ENCODE data around the gene KIF20A.
"Not testable (repeated sequence)": the region's sequence is repeated elsewhere in the genome, so short reads cannot be mapped to it uniquely, and the experiment has no call there.

The KIF20A gene

DNA sequence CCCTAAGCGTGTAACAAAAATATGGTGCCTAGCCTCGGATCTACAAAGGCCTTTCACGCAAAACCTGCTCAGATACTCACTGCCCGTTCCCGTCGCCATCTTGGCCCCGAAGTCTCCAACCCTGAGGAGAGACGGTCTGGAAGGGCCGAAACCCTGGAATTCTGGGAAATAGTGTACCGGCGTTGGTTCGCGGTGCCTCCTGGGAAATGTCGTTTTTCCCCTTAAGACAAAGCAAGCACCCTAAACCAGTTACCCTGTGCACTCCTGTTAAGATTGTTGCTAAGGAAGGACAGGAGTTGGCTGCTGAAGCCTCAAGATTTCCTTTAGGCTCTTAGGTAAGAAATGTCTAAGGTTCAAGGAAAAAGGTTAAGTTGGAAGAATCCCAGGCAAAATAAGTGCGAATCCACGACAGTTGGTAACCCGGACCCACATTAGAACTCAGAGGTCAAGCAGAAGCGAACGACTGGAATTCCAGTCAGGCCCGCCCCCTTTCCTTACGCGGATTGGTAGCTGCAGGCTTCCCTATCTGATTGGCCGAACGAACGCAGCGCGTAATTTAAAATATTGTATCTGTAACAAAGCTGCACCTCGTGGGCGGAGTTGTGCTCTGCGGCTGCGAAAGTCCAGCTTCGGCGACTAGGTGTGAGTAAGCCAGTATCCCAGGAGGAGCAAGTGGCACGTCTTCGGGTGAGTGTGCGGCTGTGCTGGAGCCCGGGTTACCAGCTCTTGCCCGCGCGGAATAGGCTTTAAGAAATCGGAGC is at the start of gene KIF20A, which contains the start of gene BRD8:
Gene KIF20A (plus strand): TSS at position 597 of the 761 bp plus-strand sequence. CDS start 569 bp downstream, outside the sequence.
Gene BRD8 (minus strand): TSS at position 115 of the 761 bp plus-strand sequence. CDS start 16 bp downstream, at position 99.
- DNase-seq (ENCODE audit: insufficient read length, low spot score) (peak; percentile 74), FAIRE-seq (peak; percentile 96)

DNA sequence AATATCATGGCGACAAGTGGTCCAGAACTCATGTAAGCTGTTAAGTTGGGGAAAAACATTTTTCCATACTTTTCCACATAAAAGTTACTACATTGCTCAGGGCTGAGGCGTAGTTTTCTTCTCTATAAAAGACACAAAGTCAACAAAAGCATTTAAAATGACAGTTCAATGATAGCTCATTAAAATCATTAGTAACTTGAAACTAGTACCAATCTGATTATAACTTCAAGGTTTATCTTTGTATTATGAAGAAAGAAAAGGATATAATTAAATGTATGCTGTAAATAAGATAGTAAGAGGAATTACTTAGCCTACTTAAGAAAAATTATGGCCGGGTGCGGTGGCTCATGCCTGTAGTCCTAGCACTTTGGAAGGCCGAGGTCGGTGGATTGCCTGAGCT is 49.6 kb upstream of the KIF20A start:
- FAIRE-seq (no peak), DNase-seq (ENCODE audit: insufficient read length, low spot score) (no peak)

DNA sequence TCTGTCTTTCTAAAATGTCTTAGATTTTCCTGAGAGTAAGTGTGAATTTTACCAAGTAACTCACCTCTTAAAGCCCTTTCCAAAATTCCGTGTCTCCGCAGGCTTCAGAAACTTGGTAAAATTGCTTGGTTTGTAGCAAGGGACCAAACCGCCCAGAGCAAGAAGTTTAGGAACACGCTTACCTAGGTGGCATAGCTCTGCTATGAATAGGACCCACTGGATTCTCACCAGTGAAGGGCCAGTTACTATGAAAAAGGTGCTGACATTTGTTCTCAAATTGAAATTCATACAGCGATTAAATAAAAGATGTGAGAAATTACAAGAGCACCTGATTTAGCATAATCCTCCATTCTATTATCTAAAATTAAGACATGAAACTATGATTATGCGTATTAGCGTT is 46.4 kb upstream of the KIF20A start:
- FAIRE-seq = no peak

DNA sequence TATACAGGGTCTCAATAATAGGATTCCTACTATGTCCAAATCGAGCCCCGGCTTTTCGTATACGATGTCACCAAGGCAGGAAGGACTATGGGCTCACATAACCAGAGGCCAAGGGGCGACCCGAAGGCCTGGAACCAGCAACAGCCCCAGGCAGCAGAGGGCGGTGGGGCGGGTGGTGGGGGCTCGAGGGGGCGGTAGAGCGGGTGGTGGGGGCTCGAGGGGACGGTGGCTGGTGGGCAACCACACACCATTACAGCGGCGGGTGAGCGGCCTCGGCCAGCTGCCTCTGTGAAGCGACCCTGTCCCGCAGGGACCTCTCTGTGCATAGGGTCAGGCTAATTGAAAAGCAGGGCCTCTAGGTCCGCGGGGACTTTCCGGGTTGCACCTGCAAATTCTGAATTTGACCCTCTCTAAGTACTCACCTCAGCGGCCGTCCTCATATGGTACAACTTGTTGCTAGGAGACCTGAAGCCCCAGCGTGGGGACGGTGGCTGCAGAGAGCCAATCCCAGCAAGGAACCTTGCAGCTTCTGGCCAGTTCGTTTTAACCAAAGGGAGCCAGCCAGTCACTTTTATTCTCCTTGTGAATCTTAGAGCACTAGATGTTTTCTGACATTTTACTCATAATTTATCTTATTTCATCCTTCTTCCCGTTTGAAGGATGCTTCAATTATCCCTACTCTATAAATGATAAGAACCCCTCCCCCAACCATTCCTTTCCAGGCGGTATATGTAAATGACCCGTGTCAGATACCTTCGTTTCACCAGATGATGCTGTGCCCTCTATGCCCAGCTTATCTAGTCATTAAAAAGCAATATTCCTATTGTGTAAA is 39.7 kb upstream of the KIF20A start, which contains the start of gene NME5:
Gene NME5 (minus strand): TSS at position 480 of the 832 bp plus-strand sequence. CDS start 648 bp downstream, outside the sequence.
- DNase-seq (ENCODE audit: insufficient read length, low spot score) (peak; percentile 16), FAIRE-seq (peak; percentile 66)

More for the DNA sequence above, 46.4 kb upstream of the KIF20A start:
- no peak for DNase-seq (ENCODE audit: insufficient read length, low spot score)

DNA sequence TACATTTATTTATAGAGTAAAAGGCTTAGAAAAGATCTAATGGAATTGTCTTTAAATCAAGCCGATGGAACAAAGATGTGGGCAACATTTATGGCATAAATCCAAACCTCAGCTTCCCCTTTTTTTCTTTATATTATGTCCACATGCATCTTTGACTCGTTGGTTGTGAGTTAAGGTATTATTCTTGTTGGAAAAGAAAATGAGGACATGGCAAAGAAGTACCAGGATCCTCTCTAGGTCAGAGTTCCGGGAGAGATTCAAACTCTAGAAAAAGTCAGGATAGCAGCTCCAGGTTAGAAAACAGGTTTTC is 39.2 kb upstream of the KIF20A start:
- DNase-seq (ENCODE audit: insufficient read length, low spot score) = no peak

DNA sequence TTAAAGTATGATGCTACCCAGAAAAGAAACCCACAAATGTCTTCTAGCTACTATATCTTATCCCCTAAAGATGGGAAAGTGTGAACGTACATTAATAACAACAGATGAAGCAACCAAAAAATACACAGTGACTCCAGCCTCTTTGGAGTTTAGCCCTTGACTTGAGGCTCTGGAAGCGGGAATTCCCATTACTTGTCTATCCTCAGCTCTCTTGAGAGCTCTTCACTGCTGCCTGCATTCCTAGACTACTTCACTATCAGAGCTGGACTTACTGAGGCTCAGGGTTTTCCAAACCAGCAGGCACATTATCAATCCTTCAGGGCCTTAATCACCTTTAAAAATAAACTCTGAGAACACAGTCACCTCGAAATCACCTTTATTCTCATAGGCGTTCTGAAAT is 38.6 kb upstream of the KIF20A start:
- FAIRE-seq (no peak), DNase-seq (ENCODE audit: insufficient read length, low spot score) (no peak)

More for the DNA sequence above, 39.2 kb upstream of the KIF20A start:
- FAIRE-seq = no peak

DNA sequence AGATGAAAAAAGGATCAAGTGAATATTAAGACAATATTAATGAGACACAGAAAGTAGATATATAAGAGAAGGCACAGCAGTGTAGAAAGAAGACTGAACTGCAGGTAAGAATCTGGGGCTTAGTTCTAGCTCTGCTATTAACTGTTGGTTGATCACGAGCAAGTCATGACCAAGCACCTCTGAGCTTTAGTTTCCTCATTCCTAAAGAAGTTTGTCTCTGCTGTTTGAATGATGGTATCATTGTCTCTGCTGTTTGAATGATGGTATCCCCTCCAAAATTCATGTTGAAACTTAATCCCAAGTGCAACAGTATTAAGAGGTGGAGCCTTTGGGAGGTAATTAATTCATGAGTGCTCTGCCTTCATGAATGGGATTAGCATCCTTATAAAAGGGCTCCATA is 37.2 kb upstream of the KIF20A start:
- no peak for DNase-seq (ENCODE audit: insufficient read length, low spot score)
- no peak for FAIRE-seq

DNA sequence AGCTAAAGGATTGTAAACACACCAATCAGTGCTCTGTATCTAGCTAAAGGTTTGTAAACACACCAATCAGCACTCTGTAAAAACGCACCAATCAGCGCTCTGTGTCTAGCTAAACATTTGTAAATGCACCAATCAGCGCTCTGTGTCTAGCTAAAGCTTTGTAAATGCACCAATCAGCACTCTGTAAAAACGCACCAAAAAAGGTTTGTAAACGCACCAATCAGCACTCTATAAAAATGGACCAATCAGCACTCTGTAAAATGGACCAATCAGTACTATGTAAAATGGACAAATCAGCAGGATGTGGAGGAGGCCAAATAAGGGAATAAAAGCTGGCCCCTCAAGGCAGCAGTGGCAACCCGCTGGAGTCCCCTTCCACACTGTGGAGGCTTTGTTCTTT is 35.3 kb upstream of the KIF20A start:
- not testable (repeated sequence) for DNase-seq (ENCODE audit: insufficient read length, low spot score); FAIRE-seq

DNA sequence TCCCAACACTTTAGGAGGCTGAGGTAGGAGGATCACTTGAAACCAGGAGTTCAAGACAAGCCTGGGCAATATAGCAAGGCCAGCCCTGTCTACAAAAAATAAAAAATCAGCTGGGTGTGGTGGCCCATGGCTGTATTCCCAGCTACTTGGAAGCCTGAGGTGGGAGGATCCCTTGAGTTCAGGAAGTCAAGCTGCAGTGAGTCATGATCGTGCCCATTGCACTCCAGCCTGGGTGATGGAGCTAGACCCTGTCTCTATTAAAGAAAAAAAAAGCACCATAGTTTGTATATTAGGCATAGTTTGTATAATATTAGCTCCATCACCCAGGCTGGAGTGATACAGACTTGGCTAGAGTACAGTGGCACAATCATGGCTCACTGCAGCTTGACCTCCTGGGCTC is 30.1 kb upstream of the KIF20A start:
- no peak for FAIRE-seq
- no peak for DNase-seq (ENCODE audit: insufficient read length, low spot score)

DNA sequence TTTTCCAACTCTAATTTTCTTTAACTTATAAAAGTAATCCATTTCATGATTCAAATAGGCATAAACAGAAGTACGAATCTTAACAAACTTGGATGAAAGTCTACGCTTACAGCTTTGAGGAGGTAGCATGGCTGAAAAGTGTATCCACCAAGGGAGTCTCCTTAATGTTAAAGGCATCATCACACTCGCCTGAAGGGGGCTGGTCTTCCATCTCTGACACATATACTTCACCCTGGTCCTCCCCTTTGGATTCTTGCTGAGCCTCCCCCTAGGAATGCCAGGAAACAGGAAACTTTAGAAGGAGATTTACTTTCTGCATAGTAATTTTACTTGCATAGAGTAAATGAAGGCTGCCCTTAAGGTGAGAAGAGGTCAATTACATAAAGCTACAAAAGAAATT is 29.4 kb upstream of the KIF20A start:
- FAIRE-seq (no peak), DNase-seq (ENCODE audit: insufficient read length, low spot score) (no peak)

DNA sequence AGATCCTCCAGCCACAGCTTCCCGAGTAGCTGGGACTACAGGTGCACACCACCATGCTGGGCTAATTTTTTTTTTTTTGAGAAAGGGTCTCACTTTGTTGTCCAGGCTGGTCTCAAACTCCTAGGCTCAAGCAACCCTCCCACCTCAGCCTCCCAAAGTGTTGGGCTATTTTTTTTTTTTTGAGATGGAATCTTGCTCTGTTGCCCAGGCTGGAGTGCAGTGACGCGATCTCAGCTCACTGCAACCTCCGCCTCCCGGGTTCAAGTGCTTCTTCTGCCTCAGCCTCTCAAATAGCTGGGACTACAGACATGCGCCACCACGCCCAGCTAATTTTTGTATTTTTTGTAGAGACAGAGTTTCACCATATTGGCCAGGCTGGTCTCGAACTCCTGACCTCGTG is 22.9 kb upstream of the KIF20A start:
- FAIRE-seq; DNase-seq (ENCODE audit: insufficient read length, low spot score): not testable (repeated sequence)

DNA sequence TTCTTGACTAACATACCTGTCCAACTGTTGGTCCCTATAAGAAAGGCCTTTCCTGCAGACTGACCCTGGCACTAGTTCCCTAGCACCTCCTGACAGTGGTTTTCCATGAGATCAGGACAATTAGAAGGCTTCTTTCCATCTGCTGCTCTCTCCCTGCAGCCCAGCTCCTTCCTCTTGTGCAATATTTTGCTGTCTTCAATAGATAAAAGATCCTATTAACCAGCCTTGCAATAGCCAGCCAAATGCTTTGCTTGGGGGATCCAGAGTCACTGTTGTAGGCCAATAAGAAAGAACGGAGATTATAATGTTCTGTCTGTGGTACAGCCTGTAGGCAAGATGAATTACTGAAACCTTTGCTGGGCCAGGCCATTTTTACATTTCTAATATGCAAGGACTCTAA is 21.3 kb upstream of the KIF20A start:
- no peak for FAIRE-seq
- DNase-seq (ENCODE audit: insufficient read length, low spot score) = no peak

DNA sequence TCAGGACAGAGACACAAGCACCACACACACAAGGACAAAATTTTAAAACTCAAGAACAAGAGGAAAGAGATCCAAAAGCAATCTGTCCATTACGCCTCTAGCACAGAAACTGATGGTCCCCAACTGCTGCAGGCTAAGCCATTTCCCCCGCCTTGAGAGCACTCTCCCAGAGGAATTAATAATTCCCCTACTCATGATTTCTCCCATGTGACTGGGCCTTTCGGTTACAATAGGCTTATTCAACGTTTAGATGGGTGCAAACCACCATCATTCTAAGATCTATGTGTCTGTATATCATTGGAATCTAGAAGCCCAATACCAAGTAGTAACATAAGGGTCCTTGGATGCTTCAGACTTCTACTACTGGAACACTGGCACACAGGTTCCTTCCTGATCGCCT is 19.2 kb upstream of the KIF20A start:
- no peak for DNase-seq (ENCODE audit: insufficient read length, low spot score)
- no peak for FAIRE-seq

DNA sequence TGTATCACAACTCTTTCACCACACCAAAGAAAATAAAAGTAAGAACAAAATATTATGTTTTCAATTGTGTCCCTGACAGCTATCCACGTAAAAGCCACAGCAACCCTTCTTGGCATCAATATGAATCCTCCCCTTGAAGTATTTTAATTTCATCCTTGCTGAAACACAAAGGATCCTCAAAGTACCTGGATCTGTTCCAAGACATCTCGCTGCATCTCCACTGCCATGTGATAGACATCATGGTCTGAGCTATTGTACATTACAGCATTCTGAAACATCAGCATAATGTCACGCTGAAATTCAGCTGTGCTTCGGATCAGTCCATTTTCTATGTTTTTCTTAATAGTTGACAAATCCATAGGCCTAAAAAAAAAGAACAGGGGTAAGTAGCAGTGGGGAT is 18.2 kb upstream of the KIF20A start:
- no peak for FAIRE-seq

DNA sequence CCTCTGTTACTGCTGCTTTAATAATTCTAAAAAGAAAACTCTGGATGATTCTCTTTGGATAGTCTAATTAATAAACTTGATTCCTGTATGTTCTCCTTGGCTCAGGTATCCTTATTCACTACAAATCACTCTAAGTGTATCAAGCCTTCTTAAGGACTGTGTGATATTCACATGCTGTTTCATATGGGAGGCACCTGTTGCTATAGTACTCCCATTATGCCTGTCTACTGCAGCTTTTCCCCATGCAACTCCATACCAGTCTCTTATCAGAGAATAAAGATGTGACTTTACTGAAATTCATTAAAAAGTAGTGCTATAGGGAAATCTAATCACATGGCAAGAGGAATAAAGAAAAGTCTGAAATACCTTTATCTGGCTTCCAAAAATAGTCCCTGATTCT is 15.2 kb upstream of the KIF20A start:
- FAIRE-seq (peak; percentile 21), DNase-seq (ENCODE audit: insufficient read length, low spot score) (no peak)

More for the DNA sequence above, 18.2 kb upstream of the KIF20A start:
- no peak for DNase-seq (ENCODE audit: insufficient read length, low spot score)

DNA sequence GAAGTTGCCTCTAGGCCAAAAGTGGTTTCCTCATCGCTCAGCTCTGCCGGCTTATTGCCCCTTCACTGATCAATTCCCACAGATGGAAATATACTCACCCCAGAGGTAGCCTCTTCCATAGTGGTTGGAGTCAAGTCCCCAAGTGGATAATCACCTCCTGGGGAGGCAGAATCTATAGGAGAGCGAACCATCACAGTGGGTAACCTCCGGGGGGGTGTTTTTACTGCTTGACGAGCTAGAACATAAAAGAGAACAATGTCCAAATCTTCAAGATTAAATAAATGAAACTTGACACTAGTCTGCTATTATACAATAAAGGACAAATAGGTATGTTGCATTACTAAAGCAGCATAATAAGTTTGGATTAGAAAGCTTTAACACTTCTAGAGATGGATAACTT is 9.8 kb upstream of the KIF20A start:
- FAIRE-seq = no peak
- no peak for DNase-seq (ENCODE audit: insufficient read length, low spot score)

DNA sequence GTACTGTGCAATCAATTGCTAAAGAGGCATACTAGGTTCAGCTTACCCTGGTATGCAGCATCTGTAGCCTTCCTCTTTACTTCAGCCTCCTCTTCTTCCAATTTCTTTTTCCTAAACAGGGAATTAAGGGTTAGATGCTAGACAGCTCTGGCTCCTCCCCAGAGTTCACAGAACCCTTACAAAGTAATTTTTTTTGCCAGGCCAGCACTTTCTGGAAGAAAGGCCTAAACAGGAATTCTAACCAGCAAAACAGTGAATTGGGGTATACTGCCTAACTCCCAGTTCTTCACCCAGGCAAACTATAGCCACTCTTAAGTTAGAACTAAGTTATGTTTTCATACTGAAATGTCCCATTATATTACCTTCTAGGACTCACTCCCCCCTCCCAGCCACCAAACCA is 8.6 kb upstream of the KIF20A start:
- DNase-seq (ENCODE audit: insufficient read length, low spot score) (no peak), FAIRE-seq (no peak)

DNA sequence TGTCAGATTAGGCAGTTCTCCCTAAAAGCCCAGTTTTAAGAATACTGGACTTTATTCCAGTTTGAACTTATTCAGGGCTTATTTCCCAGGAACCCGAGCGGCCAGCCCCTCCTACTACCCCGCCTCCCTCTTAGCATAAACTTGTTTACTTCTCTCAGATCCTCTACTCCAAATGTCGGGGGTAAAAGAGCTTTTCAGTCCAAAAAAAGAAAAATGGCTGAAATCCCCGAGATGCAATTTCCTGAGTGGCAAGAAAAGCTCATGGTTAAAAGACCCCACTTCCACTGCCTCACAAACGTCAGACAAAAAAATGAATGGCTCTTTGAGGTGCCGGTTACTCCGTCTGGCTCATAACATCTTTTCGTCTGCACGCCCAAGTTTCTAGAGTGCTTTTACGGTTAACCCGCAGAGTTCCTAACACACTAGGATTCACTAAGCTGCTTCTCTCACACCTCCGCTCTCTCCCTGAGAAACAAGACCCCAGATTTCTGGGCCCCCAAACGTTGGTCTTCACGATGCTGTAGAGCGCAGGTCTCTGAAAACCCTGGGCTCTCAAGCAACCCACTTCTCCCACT is 884 bp upstream of the KIF20A start:
- no peak for DNase-seq (ENCODE audit: insufficient read length, low spot score)
- FAIRE-seq = no peak

DNA sequence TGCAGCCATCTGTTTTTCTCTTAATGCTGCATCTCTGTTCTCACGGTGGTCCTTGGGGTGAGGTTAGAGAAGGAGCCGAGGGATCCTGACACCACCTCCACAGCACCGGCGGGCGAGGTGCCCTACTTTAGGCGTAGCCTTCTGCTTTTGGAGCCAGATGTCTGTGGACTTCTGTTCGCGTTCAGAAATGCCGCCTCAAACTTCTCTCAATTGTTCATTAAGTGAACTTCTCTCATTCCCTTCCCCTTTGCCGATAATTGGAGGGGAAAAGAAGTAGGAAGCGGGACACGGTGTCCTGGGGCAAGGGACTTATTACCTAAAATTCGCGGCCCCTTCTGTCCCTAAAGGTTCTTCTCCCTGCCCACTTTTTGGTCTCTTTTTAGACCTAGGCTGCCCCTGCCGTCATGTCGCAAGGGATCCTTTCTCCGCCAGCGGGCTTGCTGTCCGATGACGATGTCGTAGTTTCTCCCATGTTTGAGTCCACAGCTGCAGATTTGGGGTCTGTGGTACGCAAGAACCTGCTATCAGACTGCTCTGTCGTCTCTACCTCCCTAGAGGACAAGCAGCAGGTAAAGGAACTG is 455 bp downstream of the KIF20A start:
- FAIRE-seq (no peak), DNase-seq (ENCODE audit: insufficient read length, low spot score) (no peak)

DNA sequence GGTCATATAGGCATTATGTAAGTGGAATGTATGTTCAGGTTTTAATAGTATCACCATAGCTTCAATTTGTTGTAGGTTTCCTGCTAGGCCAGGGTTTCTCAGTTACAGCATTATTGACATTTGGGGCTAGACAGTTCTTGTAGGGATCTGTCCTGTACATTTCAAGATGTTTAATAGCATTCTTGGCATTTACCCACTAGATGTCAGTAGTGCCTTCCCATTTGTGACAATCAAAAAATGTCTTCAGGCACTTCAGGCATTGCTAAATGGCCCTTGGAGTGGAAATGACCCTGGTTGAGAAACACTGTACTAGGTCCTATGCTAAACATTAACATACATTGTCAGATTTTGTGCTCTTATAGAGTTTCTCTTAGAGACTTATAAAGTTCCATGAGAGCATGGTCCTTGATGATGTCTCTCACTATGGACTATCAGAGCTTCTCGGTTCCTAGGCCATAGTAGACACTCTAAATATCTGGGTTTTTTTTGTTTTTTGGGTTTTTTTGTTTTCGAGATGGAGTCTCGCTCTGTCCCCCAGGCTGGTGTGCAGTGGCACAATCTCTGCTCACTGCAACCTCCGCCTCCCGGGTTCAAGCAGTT is 1.4 kb downstream of the KIF20A start:
- DNase-seq (ENCODE audit: insufficient read length, low spot score) = peak; percentile 12
- FAIRE-seq = peak; percentile 54

DNA sequence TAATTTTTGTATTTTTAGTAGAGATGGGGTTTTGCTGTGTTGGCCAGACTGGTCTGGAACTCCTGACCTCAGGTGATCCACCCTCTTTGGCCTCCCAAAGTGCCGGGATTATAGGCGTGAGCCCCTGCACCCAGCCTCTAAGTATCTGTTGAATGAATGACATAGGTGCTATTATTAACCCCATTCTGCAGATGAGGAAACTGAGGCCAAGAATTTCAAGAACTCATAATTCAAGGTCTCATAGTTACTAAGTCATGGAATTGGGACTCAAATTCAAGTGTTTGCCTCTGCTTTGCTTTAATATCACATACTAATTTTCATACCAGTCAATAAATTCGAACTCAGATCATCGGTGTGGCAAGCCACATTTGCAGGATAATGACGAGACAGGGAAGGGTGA is 1.9 kb downstream of the KIF20A start:
- DNase-seq (ENCODE audit: insufficient read length, low spot score) (no peak), FAIRE-seq (no peak)
